IPS-18a (cell line): ENCODE measurements around the gene PCOLCE2.
"Not testable (repeated sequence)": the region's sequence is repeated elsewhere in the genome, so short reads cannot be mapped to it uniquely, and the experiment has no call there.

Experiments
- H3K27ac ChIP-seq: one replicate; pipeline ENCODE4 v1.5.1; 2013; ENCODE audit warnings: low read length
- H3K27me3 ChIP-seq: one replicate; pipeline ENCODE4 v1.6.1; 2013; ENCODE audit warnings: mild to moderate bottlenecking, low read length; ENCODE audit not compliant: control insufficient read depth, insufficient read depth
- H3K36me3 ChIP-seq: one replicate; pipeline ENCODE4 v1.6.1; 2013; ENCODE audit warnings: low read depth, low read length; ENCODE audit not compliant: control insufficient read depth
- H3K4me1 ChIP-seq: one replicate; pipeline ENCODE4 v1.6.1; 2013; ENCODE audit warnings: low read depth, low read length; ENCODE audit not compliant: control insufficient read depth
- H3K4me3 ChIP-seq: one replicate; pipeline ENCODE4 v1.5.1; 2013; ENCODE audit warnings: low read length
- H3K9ac ChIP-seq: one replicate; pipeline ENCODE4 v1.6.1; 2013; ENCODE audit warnings: mild to moderate bottlenecking, low read length, moderate library complexity
- H3K9me3 ChIP-seq: one replicate; pipeline ENCODE4 v1.6.1; 2013; ENCODE audit warnings: low read depth, low read length; ENCODE audit not compliant: control insufficient read depth

PCOLCE2 gene

GRCh38 chr3:142881445-142882224 lies 7.2 kb downstream of the PCOLCE2 start:
- H3K36me3 ChIP-seq = peaks cover 3% of the 10 kb centered on the region

GRCh38 chr3:142878649-142879300 lies 10.1 kb downstream of the PCOLCE2 start:
- no peak overlapping the region for H3K27ac ChIP-seq
- H3K9me3 ChIP-seq = no peaks in the 10 kb centered on the region
- H3K4me1 ChIP-seq = no peaks in the 10 kb centered on the region
- H3K4me3 ChIP-seq = no peak overlapping the region
- no peaks in the 10 kb centered on the region for H3K27me3 ChIP-seq
- no peak overlapping the region for H3K9ac ChIP-seq
- no peaks in the 10 kb centered on the region for H3K36me3 ChIP-seq

More at GRCh38 chr3:142881445-142882224, 7.2 kb downstream of the PCOLCE2 start:
- H3K9me3 ChIP-seq = no peaks in the 10 kb centered on the region
- no peaks in the 10 kb centered on the region for H3K4me1 ChIP-seq
- H3K27me3 ChIP-seq = no peaks in the 10 kb centered on the region
- no peak overlapping the region for H3K27ac ChIP-seq
- no peak overlapping the region for H3K4me3 ChIP-seq
- H3K9ac ChIP-seq = no peak overlapping the region

DNA sequence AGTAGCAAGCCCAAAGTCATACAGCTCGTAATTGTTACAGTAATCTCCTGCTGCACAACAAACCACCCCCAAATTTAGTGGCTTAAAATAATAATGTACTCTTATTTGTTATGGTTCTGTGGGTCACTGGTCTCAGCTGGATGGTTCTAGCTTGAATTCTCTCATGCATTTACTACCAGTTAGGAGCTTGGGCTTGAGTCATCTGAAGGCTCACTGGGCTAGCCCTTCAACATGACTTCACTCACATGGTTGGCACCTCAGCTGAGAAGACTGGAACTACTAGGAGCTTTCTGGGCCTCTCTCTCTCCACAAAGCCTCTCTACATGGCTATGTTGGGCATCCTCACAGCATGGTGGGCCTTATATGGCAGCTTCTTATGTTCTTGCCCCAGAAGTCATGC lies 12.5 kb downstream of the PCOLCE2 start:
- Histone ChIP-seq H3K4me3 (no peak overlapping the region), H3K27me3 (no peaks in the 10 kb centered on the region), H3K9me3 (no peaks in the 10 kb centered on the region), H3K9ac (no peak overlapping the region), H3K27ac (no peak overlapping the region), H3K36me3 (no peaks in the 10 kb centered on the region), H3K4me1 (no peaks in the 10 kb centered on the region)

DNA sequence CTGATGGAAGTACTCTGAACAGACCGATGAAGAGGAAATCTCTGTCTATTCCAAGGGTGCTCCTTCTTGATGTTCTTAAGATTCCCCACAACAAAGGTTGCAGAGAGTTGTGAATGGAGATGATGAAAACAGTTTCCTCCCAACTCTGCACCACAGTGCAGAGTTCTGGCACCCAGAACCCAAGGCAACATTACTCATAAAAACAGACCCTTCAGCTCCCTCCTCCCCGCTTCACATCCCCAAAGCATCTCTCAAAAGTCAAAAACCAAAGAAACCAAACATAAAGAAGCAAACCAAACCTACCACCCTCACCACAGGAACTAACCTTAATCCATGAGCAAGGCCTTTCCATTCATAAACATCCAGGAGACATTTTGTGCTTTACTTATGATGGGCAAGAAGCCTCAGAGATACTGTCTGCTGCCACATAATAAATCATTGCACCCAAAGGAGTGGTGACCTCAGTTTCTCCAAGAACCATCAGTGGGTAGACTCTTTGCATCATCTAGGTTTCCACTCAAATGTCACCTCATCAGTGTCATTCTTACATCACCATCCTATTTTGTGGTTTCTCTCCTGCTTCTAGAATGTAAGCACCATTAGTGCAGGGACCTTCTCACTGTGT lies 13.2 kb downstream of the PCOLCE2 start:
- no peak overlapping the region for H3K4me3 ChIP-seq
- no peaks in the 10 kb centered on the region for H3K9me3 ChIP-seq
- H3K27ac ChIP-seq = no peak overlapping the region
- H3K36me3 ChIP-seq = no peaks in the 10 kb centered on the region
- no peak overlapping the region for H3K9ac ChIP-seq
- no peaks in the 10 kb centered on the region for H3K4me1 ChIP-seq
- no peaks in the 10 kb centered on the region for H3K27me3 ChIP-seq

DNA sequence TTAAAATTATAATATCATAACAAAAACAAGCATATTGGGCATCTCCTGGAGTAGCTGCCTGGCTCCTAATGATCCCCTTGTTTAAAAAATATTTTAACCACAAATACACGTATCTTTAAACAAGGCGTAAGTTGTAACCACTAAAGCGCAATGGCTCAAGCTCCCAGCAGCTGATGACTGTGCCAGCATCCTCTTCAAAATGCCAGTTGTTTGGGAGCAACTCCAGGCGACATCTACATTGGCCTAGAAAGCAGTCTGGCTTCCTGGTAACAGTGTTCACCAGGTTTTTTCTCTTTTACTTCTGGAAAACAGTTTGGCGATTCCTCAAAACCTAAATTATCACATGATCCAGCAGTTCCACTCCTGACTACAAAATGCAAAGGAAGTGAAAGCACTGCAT lies 13.8 kb downstream of the PCOLCE2 start:
- no peaks in the 10 kb centered on the region for H3K27me3 ChIP-seq
- H3K4me1 ChIP-seq = no peaks in the 10 kb centered on the region
- H3K27ac ChIP-seq = no peak overlapping the region
- H3K9me3 ChIP-seq = no peaks in the 10 kb centered on the region
- H3K36me3 ChIP-seq = no peaks in the 10 kb centered on the region
- H3K4me3 ChIP-seq = no peak overlapping the region
- H3K9ac ChIP-seq = no peak overlapping the region

- not testable (repeated sequence) for H3K36me3 ChIP-seq, H3K9me3 ChIP-seq, H3K9ac ChIP-seq, H3K4me3 ChIP-seq, H3K27me3 ChIP-seq, H3K27ac ChIP-seq
- peaks cover 35% of the 10 kb centered on the region for H3K4me1 ChIP-seq
These were observed 20.5 kb downstream of the PCOLCE2 start for GRCh38 chr3:142868382-142868781.

DNA sequence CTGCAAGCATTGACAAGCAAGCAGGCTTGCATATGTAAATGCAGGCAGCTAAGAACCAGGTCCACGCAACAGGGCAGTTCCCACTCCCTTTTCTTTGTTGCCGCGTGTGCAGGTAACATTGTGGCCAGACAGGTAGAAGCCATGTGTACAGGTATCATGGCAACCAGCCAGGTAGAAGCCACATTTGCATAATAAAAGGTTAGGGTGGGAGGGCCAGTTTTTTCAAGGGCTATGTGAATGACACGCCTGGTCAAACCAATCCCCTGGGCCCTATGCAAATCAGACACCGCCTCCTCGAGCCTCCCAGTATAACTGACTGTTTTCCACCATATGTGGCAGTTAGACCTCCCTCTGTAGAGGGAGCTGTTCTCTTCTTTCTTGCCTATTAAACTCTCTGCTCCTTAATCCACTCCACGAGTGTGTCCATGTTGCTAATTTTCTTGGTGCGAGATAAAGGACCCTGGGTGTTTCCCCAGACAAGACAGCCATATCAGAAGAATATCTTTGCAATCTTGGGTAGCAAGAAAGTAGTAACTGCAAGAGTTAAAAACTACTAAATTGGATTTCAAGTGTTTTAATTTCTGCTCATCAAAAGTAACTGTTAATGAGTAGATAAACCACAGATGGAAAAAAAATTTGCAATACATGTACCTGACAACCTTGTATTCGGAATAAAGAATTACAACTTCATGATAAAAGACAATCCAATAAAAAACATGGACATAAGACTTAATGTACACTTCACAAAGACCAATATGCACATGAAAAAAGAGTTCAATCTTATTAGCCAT lies 21.8 kb downstream of the PCOLCE2 start:
- no peaks in the 10 kb centered on the region for H3K27me3 ChIP-seq
- H3K27ac ChIP-seq = peak overlapping the region; percentile 86
- H3K9me3 ChIP-seq = no peaks in the 10 kb centered on the region
- H3K4me1 ChIP-seq = peaks cover 45% of the 10 kb centered on the region
- H3K36me3 ChIP-seq = no peaks in the 10 kb centered on the region
- peak overlapping the region; percentile 42 for H3K4me3 ChIP-seq
- peak overlapping the region; percentile 70 for H3K9ac ChIP-seq

GRCh38 chr3:142863930-142864920 lies 24.7 kb downstream of the PCOLCE2 start:
- Histone ChIP-seq H3K4me3 (peak overlapping the region; percentile 4), H3K4me1 (peaks cover 58% of the 10 kb centered on the region), H3K36me3 (no peaks in the 10 kb centered on the region), H3K27me3 (no peaks in the 10 kb centered on the region), H3K27ac (peak overlapping the region; percentile 41), H3K9me3 (no peaks in the 10 kb centered on the region), H3K9ac (no peak overlapping the region)

DNA sequence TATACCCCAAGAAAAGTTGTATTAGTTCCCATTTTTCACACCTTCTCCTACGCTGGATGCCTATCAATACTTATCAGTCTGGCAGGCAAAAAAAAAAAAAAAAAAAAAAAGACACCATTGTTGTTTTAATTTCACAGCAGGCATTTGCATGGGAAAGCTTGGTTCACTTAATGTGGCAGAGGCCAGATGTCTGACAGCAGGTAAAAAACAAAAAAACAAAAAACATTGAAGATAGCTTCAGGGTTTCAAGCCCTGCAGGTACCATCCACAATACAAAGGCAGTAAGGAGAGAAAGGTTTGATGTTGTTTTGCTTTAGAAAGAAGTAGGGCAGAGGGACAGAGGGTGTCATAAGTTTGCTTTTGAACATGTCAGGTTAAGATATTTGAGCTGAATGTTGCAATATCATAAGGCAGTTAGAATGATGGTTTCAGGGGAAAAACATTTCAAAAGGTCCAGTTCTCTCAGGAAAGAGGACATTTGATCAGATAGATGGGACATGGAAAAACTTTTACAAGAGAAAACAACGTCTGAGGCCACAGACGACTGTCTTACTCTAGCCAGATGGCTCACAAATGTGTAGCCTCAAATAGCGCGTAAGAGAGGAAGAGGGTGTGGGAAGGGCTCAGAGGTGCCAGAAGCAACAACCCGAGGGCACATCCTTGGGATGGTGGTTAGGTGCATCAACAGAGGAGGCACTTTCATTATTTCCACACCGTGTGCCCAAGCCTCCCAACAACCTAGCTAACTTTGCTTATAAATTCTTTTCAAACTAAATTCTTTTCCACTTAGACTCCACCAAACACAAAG lies 25.7 kb downstream of the PCOLCE2 start:
- Histone ChIP-seq H3K9ac (no peak overlapping the region), H3K4me3 (peak overlapping the region; percentile 4), H3K27me3 (no peaks in the 10 kb centered on the region), H3K36me3 (no peaks in the 10 kb centered on the region), H3K9me3 (no peaks in the 10 kb centered on the region), H3K4me1 (peaks cover 58% of the 10 kb centered on the region), H3K27ac (peak overlapping the region; percentile 41)

DNA sequence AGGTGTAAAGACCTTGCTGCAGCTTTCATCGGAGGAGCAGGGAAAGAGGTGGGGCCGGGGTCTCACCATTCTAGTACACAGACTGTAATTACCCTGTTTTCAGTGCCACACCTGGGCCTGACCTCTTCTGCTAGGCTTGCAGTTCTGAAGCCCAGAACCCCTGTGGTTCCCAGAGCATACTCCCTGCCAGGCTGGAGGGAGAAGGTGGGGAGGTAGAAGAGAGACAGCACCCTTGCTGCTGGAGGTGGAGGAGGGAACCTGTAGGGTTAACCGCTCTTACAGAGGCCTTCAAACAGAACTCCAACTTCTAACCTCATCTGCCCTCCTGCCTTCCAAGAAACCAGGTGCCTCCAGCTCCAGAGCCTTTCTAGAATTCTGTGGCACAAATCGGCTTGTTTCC lies 27.0 kb downstream of the PCOLCE2 start:
- Histone ChIP-seq H3K4me1 (peaks cover 58% of the 10 kb centered on the region), H3K27me3 (no peaks in the 10 kb centered on the region), H3K9me3 (no peaks in the 10 kb centered on the region), H3K9ac (no peak overlapping the region), H3K4me3 (no peak overlapping the region), H3K36me3 (no peaks in the 10 kb centered on the region), H3K27ac (peak overlapping the region; percentile 49)
